Astrocyte (in vitro differentiated cells and primary cell): ENCODE measurements around the gene HSD11B2. TPM values are rescaled to one million over a fixed set of nuclear protein-coding genes. Genes with fewer than 3 reads are reported as not detected.

ENCODE experiments used
- DNase-seq: peaks from one replicate; pipeline ENCODE4 v3.0.0-alpha.2; 2010; ENCODE audit warnings: low read depth
- FAIRE-seq: peaks from 2 replicates; lab custom pipeline; 2011; peaks lifted over from hg19 to GRCh38; lab: Jason Lieb, UNC
- H2AFZ ChIP-seq: 2 replicates; pipeline ENCODE4 v1.6.0; 2012; ENCODE audit warnings: low read depth, low read length, inconsistent platforms
- H3K27ac ChIP-seq: 2 replicates; pipeline ENCODE4 v1.5.1; 2011; ENCODE audit warnings: low read depth, low read length, inconsistent platforms
- H3K27me3 ChIP-seq: 2 replicates; pipeline ENCODE4 v1.6.0; 2011; ENCODE audit warnings: low read length, inconsistent platforms; ENCODE audit not compliant: insufficient read depth
- H3K36me3 ChIP-seq: 2 replicates; pipeline ENCODE4 v1.5.1; 2011; ENCODE audit warnings: low read length, inconsistent platforms; ENCODE audit not compliant: insufficient read depth
- H3K4me1 ChIP-seq: 2 replicates; pipeline ENCODE4 v1.5.1; 2011; ENCODE audit warnings: low read length, inconsistent platforms; ENCODE audit not compliant: insufficient read depth
- H3K4me2 ChIP-seq: 2 replicates; pipeline ENCODE4 v1.6.0; 2012; ENCODE audit warnings: low read length, inconsistent platforms
- H3K4me3 ChIP-seq: 2 replicates; pipeline ENCODE4 v1.5.1; 2011; ENCODE audit warnings: low read depth, mild to moderate bottlenecking, low read length, inconsistent platforms; ENCODE audit not compliant: insufficient read depth
- H3K79me2 ChIP-seq: 2 replicates; pipeline ENCODE4 v1.6.0; 2012; ENCODE audit warnings: mild to moderate bottlenecking, low read length, inconsistent platforms; ENCODE audit not compliant: insufficient read depth
- H3K9ac ChIP-seq: 2 replicates; pipeline ENCODE4 v1.6.0; 2012; ENCODE audit warnings: mild to moderate bottlenecking, low read length, inconsistent platforms
- H3K9me3 ChIP-seq: 2 replicates; pipeline ENCODE4 v1.5.1; 2012; ENCODE audit warnings: low read depth, mild to moderate bottlenecking, low read length, inconsistent platforms; ENCODE audit not compliant: insufficient read depth
- H4K20me1 ChIP-seq: 2 replicates; pipeline ENCODE4 v1.6.0; 2012; ENCODE audit warnings: low read length, inconsistent platforms; ENCODE audit not compliant: insufficient read depth
- H3K27ac Mint-ChIP-seq: one replicate; pipeline ENCODE4 v1.8.0; 2021; ENCODE audit warnings: mild to moderate bottlenecking, mixed read lengths; ENCODE audit not compliant: unreplicated experiment
- H3K27me3 Mint-ChIP-seq: one replicate; pipeline ENCODE4 v1.8.0; 2021; ENCODE audit warnings: low read depth, mixed read lengths; ENCODE audit not compliant: unreplicated experiment
- H3K36me3 Mint-ChIP-seq: one replicate; pipeline ENCODE4 v1.8.0; 2021; ENCODE audit warnings: low read depth, mixed read lengths; ENCODE audit not compliant: unreplicated experiment
- H3K4me1 Mint-ChIP-seq: one replicate; pipeline ENCODE4 v1.8.0; 2021; ENCODE audit warnings: low read depth, mixed read lengths; ENCODE audit not compliant: unreplicated experiment
- H3K4me3 Mint-ChIP-seq: one replicate; pipeline ENCODE4 v1.8.0; 2021; ENCODE audit warnings: mild to moderate bottlenecking, moderate library complexity, mixed read lengths; ENCODE audit not compliant: unreplicated experiment
- H3K9me3 Mint-ChIP-seq: one replicate; pipeline ENCODE4 v1.8.0; 2021; ENCODE audit warnings: mild to moderate bottlenecking, mixed read lengths; ENCODE audit not compliant: unreplicated experiment
- EZH2 ChIP-seq: IDR thresholded peaks from 2 replicates; pipeline ENCODE4 v1.6.1; 2012; ENCODE audit warnings: mild to moderate bottlenecking, low read length, inconsistent platforms; ENCODE audit not compliant: insufficient read depth
- total RNA-seq: library from RNA; stranded (reverse); gene quantifications from 2 replicates; pipeline ENCODE4 v1.2.1, GENCODE V29; 2021
- TF ChIP-seq, protein P1 (sequence below): IDR thresholded peaks from 2 replicates; pipeline ENCODE4 v1.5.1; 2011; ENCODE audit warnings: low read depth, mild to moderate bottlenecking, inconsistent platforms, low read length, moderate library complexity; ENCODE audit not compliant: insufficient read depth

HSD11B2 gene
- total RNA-seq, 1 donor from 2014 or later = not detected

DNA sequence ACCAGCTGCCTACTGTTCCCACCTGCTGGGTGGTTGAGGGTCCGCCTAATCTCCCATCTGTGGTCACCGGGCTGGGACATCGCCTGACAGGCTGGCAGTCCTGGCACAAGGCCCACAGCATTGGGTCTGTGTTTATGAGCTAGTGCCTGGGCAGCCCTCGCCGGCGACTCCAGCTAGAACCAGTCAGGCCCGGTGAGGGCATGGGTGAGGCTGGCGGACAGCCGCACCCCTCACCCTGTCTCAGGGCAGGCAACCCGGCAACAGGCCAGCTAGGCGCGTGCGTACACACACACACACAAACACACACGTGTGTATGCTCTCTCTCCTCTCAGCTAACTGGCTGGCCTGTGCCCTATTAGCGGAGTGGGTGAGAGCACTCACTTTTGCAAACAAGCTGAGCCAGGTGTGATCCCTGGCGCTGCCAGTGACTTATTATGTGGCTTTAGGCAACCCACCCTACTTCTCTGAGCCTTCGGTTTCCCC, 10.4 kb downstream of the HSD11B2 start:
- Histone ChIP-seq H4K20me1 (peaks cover 59% of the 10 kb centered on the region), H3K4me3 (no peak overlapping the region), H3K27me3 (no peaks in the 10 kb centered on the region), H3K4me2 (no peak overlapping the region), H3K9me3 (no peaks in the 10 kb centered on the region), H3K36me3 (no peaks in the 10 kb centered on the region), H3K4me1 (peaks cover 6% of the 10 kb centered on the region), H2AFZ (no peak overlapping the region), H3K9ac (no peak overlapping the region), H3K27ac (no peak overlapping the region), H3K79me2 (no peaks in the 10 kb centered on the region)
- H3K36me3 Mint-ChIP-seq = peaks cover 27% of the 10 kb centered on the region
- no peak for FAIRE-seq
- no peak overlapping the region for H3K4me3 Mint-ChIP-seq
- H3K4me1 Mint-ChIP-seq = peaks cover 11% of the 10 kb centered on the region
- no peaks in the 10 kb centered on the region for H3K9me3 Mint-ChIP-seq
- TF ChIP-seq, protein P1, sequence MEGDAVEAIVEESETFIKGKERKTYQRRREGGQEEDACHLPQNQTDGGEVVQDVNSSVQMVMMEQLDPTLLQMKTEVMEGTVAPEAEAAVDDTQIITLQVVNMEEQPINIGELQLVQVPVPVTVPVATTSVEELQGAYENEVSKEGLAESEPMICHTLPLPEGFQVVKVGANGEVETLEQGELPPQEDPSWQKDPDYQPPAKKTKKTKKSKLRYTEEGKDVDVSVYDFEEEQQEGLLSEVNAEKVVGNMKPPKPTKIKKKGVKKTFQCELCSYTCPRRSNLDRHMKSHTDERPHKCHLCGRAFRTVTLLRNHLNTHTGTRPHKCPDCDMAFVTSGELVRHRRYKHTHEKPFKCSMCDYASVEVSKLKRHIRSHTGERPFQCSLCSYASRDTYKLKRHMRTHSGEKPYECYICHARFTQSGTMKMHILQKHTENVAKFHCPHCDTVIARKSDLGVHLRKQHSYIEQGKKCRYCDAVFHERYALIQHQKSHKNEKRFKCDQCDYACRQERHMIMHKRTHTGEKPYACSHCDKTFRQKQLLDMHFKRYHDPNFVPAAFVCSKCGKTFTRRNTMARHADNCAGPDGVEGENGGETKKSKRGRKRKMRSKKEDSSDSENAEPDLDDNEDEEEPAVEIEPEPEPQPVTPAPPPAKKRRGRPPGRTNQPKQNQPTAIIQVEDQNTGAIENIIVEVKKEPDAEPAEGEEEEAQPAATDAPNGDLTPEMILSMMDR = no peak
- TF ChIP-seq EZH2 = no peak
- no peaks in the 10 kb centered on the region for H3K27me3 Mint-ChIP-seq
- DNase-seq = no peak
- H3K27ac Mint-ChIP-seq = no peak overlapping the region

DNA sequence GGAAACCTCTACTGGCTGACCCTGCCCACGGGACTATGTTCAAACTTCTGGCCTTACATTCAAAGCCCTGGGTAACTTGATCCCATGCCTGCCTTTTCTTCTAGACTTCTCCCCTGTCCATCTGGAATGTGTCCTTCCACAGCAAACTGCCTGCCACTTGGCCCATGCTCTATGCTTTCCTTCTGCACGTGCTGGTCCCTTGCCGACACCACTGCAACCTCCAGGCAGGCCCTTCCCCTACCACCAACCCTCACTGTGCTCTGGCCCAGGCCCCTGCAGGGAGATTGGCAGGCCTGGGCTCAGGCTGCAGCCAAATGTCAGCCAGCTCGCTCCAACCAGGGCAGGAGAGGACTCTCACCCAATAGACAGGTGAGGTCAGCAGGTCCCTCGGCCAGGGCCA, 11.0 kb downstream of the HSD11B2 start:
- Mint-ChIP-seq H3K9me3 (no peaks in the 10 kb centered on the region), H3K4me3 (no peak overlapping the region), H3K27me3 (no peaks in the 10 kb centered on the region), H3K36me3 (peaks cover 24% of the 10 kb centered on the region), H3K4me1 (peaks cover 13% of the 10 kb centered on the region), H3K27ac (no peak overlapping the region)
- no peak overlapping the region for H3K27ac ChIP-seq
- no peak overlapping the region for H2AFZ ChIP-seq
- H3K4me2 ChIP-seq = no peak overlapping the region
- no peak for DNase-seq
- TF ChIP-seq, protein P1 = no peak
- TF ChIP-seq EZH2 = no peak
- no peak for FAIRE-seq
- H3K27me3 ChIP-seq = no peaks in the 10 kb centered on the region
- no peaks in the 10 kb centered on the region for H3K9me3 ChIP-seq
- H4K20me1 ChIP-seq = peaks cover 65% of the 10 kb centered on the region
- H3K36me3 ChIP-seq = no peaks in the 10 kb centered on the region
- no peaks in the 10 kb centered on the region for H3K79me2 ChIP-seq
- H3K4me1 ChIP-seq = peaks cover 6% of the 10 kb centered on the region
- H3K9ac ChIP-seq = no peak overlapping the region
- H3K4me3 ChIP-seq = no peak overlapping the region

DNA sequence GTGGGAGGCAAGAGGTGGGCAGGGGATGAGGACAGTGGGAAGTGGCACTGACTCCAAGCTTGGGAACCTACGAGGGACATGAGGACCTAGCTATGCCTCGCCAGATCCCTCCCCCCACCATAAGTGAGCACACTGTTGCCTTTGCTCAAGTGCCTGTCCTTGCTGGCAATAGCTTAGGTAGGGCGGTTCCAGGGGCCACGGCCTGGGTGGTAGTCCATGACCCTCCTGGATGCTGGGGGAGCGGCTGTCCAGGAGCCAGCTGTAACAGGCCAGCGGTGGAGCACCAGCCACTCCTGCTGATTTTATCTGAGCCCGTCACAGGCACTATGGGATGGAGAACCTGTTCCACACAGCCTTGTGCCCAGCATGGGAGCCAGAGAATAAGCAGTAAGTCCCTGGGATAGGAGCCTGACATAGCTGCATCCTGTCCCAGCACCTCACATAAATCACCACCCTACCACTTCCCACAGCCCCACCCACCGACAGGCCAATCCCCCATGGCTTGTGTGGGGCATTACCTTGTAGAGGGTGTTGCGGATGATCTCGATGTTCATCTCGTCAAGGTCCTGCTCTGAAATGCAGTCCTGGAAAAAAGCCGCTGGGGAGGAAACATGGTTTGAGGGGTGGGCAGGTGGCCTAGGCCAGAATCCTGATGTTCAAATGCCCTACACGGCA, 11.8 kb downstream of the HSD11B2 start:
- no peaks in the 10 kb centered on the region for H3K79me2 ChIP-seq
- Mint-ChIP-seq H3K27ac (no peak overlapping the region), H3K4me3 (no peak overlapping the region), H3K27me3 (no peaks in the 10 kb centered on the region), H3K9me3 (no peaks in the 10 kb centered on the region), H3K36me3 (peaks cover 24% of the 10 kb centered on the region), H3K4me1 (peaks cover 13% of the 10 kb centered on the region)
- H4K20me1 ChIP-seq = peaks cover 73% of the 10 kb centered on the region
- H3K27me3 ChIP-seq = no peaks in the 10 kb centered on the region
- FAIRE-seq (no peak), DNase-seq (no peak)
- H3K4me2 ChIP-seq = no peak overlapping the region
- H3K27ac ChIP-seq = no peak overlapping the region
- peaks cover 6% of the 10 kb centered on the region for H3K4me1 ChIP-seq
- H3K4me3 ChIP-seq = no peak overlapping the region
- TF ChIP-seq, protein P1 = no peak
- TF ChIP-seq EZH2 = no peak
- no peak overlapping the region for H3K9ac ChIP-seq
- H3K36me3 ChIP-seq = no peaks in the 10 kb centered on the region
- no peak overlapping the region for H2AFZ ChIP-seq
- H3K9me3 ChIP-seq = no peaks in the 10 kb centered on the region
